Uterus (tissue), 2 donors: ENCODE results near the gene TRAPPC3L.

Source experiments
- CTCF ChIP-seq, 4 experiments: fragments of 200-600 bp in 2 of 4; fragments of 450-650 bp in 2 of 4; sonication (generic) in 2 of 4; IDR thresholded peaks; one replicate each; pipeline ENCODE4 v1.5.1; 2016 to 2019; ENCODE audit warnings: antibody characterized with exemption in 4 of 4, mild to moderate bottlenecking in 2 of 4, moderate library complexity in 1 of 4
- POLR2A ChIP-seq, 2 donors: fragments of 450-650 bp; IDR thresholded peaks; one replicate each; pipeline ENCODE4 v1.6.1; 2016; ENCODE audit warnings: antibody characterized with exemption in 2 of 2, mild to moderate bottlenecking in 1 of 2, moderate library complexity in 1 of 2

- TF ChIP-seq CTCF (IDR thresholded peaks at IDR 0.05) (no peak), POLR2A (IDR thresholded peaks at IDR 0.05) (no peak)
Measured at GRCh38 chr6:116522896-116523295, 22.6 kb downstream of the TRAPPC3L start.
